HepG2 (cell line): ENCODE measurements around the gene CCDC91. TPM values are rescaled to one million over a fixed set of nuclear protein-coding genes. Genes with fewer than 3 reads are reported as not detected.

Experiments
- BCL3 ChIP-seq: sonication (generic); formaldehyde crosslinking; IDR thresholded peaks from 2 replicates; pipeline ENCODE4 v1.5.1; 2020; ENCODE audit warnings: mild to moderate bottlenecking, missing genetic modification reagents, moderate library complexity
- BRF2 ChIP-seq: sonication (generic); formaldehyde crosslinking; IDR thresholded peaks from 2 replicates; pipeline ENCODE4 v1.8.1; 2022; ENCODE audit warnings: mild to moderate bottlenecking, missing genetic modification reagents
- CTCF ChIP-seq: sonication (generic); formaldehyde crosslinking; IDR thresholded peaks from 2 replicates; pipeline ENCODE4 v1.5.0; 2020; ENCODE audit warnings: mild to moderate bottlenecking, missing genetic modification reagents, moderate library complexity
- GFI1 ChIP-seq: sonication (generic); formaldehyde crosslinking; IDR thresholded peaks from 2 replicates; pipeline ENCODE4 v1.5.0; 2020; ENCODE audit warnings: missing genetic modification reagents, mild to moderate bottlenecking, borderline replicate concordance
- KMT2A ChIP-seq: sonication (generic); formaldehyde crosslinking; IDR thresholded peaks from 2 replicates; pipeline ENCODE4 v1.4.0; 2020; ENCODE audit warnings: missing genetic modification reagents
- MED13 ChIP-seq: sonication (generic); formaldehyde crosslinking; IDR thresholded peaks from 2 replicates; pipeline ENCODE4 v1.5.0; 2020; ENCODE audit warnings: missing genetic modification reagents
- PHF8 ChIP-seq: sonication (generic); formaldehyde crosslinking; IDR thresholded peaks from 2 replicates; pipeline ENCODE4 v1.5.0; 2020; ENCODE audit warnings: missing genetic modification reagents
- ZBTB40 ChIP-seq, 2 experiments: fragments of 450-650 bp in 1 of 2; sonication (generic) in 1 of 2; formaldehyde crosslinking in 1 of 2; IDR thresholded peaks; 2 replicates each; pipeline versions ENCODE4 v1.6.1 to v1.8.0; 2016 to 2022; ENCODE audit warnings: antibody characterized with exemption in 1 of 2, mild to moderate bottlenecking in 1 of 2, missing genetic modification reagents in 1 of 2
- ZFP37 ChIP-seq: sonication (generic); formaldehyde crosslinking; IDR thresholded peaks from 2 replicates; pipeline ENCODE4 v1.4.0; 2020; ENCODE audit warnings: missing genetic modification reagents, borderline replicate concordance
- ZNF460 ChIP-seq: sonication (generic); formaldehyde crosslinking; IDR thresholded peaks from 2 replicates; pipeline ENCODE4 v1.5.1; 2020; ENCODE audit warnings: missing genetic modification reagents, mild to moderate bottlenecking, borderline replicate concordance
- ZNF639 ChIP-seq: conservative IDR thresholded peaks from 2 replicates; pipeline ENCODE4 v1.6.1; 2018; ENCODE audit warnings: missing genetic modification reagents
- ZNF761 ChIP-seq: sonication (generic); formaldehyde crosslinking; conservative IDR thresholded peaks from 2 replicates; pipeline ENCODE4 v1.4.0; 2020; ENCODE audit warnings: mild to moderate bottlenecking, missing genetic modification reagents
- ZNF777 ChIP-seq: sonication (generic); formaldehyde crosslinking; IDR thresholded peaks from 2 replicates; pipeline ENCODE4 v1.4.0; 2020; ENCODE audit warnings: missing genetic modification reagents
- polyA plus RNA-seq, 8 experiments: library from polyadenylated mRNA; depleted of rRNA in 3 of 8; stranded (reverse) in 7 of 8; unstranded in 1 of 8; fragments of >200 nt; fragmentation: Illumina TruSeq in 4 of 8; extraction: Trizol in 4 of 8; gene quantifications; 2 replicates each; pipeline versions ENCODE4 v1.2.1 to v1.2.3, GENCODE V29; 2011 to 2016; ENCODE audit warnings: low read depth in 4 of 8, missing spikeins in 1 of 8, mixed read lengths in 1 of 8; ENCODE audit not compliant: insufficient read depth in 1 of 8
- total RNA-seq, 5 experiments: library from RNA; depleted of rRNA; stranded (reverse); fragments of >200 nt; fragmentation: Illumina TruSeq; extraction: Trizol; gene quantifications; 2 replicates each; pipeline ENCODE4 v1.2.3, GENCODE V29; 2016; ENCODE audit warnings: low read depth in 1 of 5

Gene CCDC91
- total and polyA plus RNA-seq, 2 of the 13 experiments (the other 11 are each of a cell fraction or from before 2014, with no cell fraction given) = 9.8 to 15.8 TPM

- TF ChIP-seq ZBTB40 (IDR thresholded peaks at IDR 0.05) (no peak), ZBTB40 (CRISPR knock-in tag; IDR thresholded peaks at IDR 0.05) (no peak; the same call in 1 of the 2 replicates), BCL3 (CRISPR knock-in tag) (peak; percentile 89), MED13 (CRISPR knock-in tag) (peak; percentile 84; the same call in 1 of the 2 replicates), PHF8 (CRISPR knock-in tag) (peak; percentile 95), CTCF (CRISPR knock-in tag) (peak; percentile 38; the same call in 1 of the 2 replicates), ZNF777 (CRISPR knock-in tag) (peak; percentile 49; the same call in 1 of the 2 replicates), ZNF761 (CRISPR knock-in tag) (no peak; the same call in 1 of the 2 replicates), KMT2A (CRISPR knock-in tag) (peak; percentile 87), ZNF639 (peak; percentile 81; the same call in 1 of the 2 replicates), ZNF460 (CRISPR knock-in tag) (no peak), ZFP37 (peak; percentile 73; the same call in 1 of the 2 replicates), BRF2 (peak; percentile 81; the same call in 1 of the 2 replicates), GFI1 (CRISPR knock-in tag) (no peak)
Observed at GRCh38 chr12:28190321-28191050, at the start of gene CCDC91 (continued).
